RWPE2 (cell line): Measurements from ENCODE around the gene SMIM30.

Experiments used
- ATAC-seq: fragments of 200-7000 bp; cut with Tn5 transposase; 3 replicates; pipeline ENCODE4 v1.9.1; 2021; ENCODE audit warnings: low read depth
- DNase-seq: peaks from one replicate; pipeline ENCODE4 v3.0.0-alpha.2; 2020; ENCODE audit warnings: low spot score
- H3K27ac ChIP-seq: fragments of 450-650 bp; 2 replicates; pipeline ENCODE4 v1.5.1; 2017; ENCODE audit warnings: mild to moderate bottlenecking; ENCODE audit not compliant: poor library complexity, severe bottlenecking
- H3K27me3 ChIP-seq: fragments of 250-450 bp; sonication (Bioruptor Pico); 2 replicates; pipeline ENCODE4 v1.5.1; 2021; ENCODE audit warnings: mild to moderate bottlenecking, moderate library complexity; ENCODE audit not compliant: insufficient read depth, poor library complexity, severe bottlenecking
- H3K36me3 ChIP-seq: fragments of 250-450 bp; sonication (Bioruptor Pico); 2 replicates; pipeline ENCODE4 v1.5.1; 2020; ENCODE audit warnings: low read depth, mild to moderate bottlenecking, moderate library complexity
- H3K4me1 ChIP-seq: fragments of 250-450 bp; sonication (Bioruptor Pico); 2 replicates; pipeline ENCODE4 v1.5.1; 2021; ENCODE audit warnings: mild to moderate bottlenecking, moderate library complexity; ENCODE audit not compliant: insufficient read depth, poor library complexity, severe bottlenecking
- H3K4me3 ChIP-seq: fragments of 250-450 bp; sonication (Bioruptor Pico); 2 replicates; pipeline ENCODE4 v1.5.1; 2021; ENCODE audit warnings: mild to moderate bottlenecking, moderate library complexity; ENCODE audit not compliant: severe bottlenecking
- H3K9me3 ChIP-seq: fragments of 250-450 bp; sonication (Bioruptor Pico); 2 replicates; pipeline ENCODE4 v1.5.1; 2021; ENCODE audit warnings: mild to moderate bottlenecking, moderate library complexity; ENCODE audit not compliant: severe bottlenecking
- TF ChIP-seq, protein P1 (sequence below): fragments of 450-650 bp; IDR thresholded peaks from one replicate; pipeline ENCODE4 v1.5.1; 2017; ENCODE audit warnings: mild to moderate bottlenecking, moderate library complexity; ENCODE audit not compliant: poor library complexity, severe bottlenecking

The SMIM30 gene

DNA sequence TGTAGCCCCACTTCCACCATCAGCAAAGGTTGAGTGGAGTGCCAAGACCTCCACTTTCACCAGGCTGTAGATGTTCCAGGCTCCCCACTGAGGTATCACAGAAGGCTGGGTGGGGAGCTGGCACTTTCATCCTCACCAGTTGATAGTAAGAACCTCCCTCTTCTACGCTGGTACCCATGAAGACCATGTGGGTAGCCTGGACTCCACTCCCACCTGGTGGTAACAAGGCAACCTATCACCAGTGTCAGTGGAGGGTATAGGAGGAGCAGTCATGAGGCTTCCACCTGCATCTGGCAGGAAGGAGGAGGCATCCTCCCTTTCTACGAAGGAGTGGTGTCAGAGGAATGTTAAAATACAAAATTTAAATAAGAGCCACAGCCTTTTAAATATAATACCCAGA is 4.4 kb downstream of the SMIM30 start:
- Histone ChIP-seq H3K27me3 (no peaks in the 10 kb centered on the region), H3K9me3 (no peaks in the 10 kb centered on the region), H3K4me3 (no peak overlapping the region), H3K4me1 (peaks cover 7% of the 10 kb centered on the region), H3K36me3 (peaks cover 13% of the 10 kb centered on the region), H3K27ac (no peak overlapping the region)
- no peak for DNase-seq
- TF ChIP-seq, protein P1, sequence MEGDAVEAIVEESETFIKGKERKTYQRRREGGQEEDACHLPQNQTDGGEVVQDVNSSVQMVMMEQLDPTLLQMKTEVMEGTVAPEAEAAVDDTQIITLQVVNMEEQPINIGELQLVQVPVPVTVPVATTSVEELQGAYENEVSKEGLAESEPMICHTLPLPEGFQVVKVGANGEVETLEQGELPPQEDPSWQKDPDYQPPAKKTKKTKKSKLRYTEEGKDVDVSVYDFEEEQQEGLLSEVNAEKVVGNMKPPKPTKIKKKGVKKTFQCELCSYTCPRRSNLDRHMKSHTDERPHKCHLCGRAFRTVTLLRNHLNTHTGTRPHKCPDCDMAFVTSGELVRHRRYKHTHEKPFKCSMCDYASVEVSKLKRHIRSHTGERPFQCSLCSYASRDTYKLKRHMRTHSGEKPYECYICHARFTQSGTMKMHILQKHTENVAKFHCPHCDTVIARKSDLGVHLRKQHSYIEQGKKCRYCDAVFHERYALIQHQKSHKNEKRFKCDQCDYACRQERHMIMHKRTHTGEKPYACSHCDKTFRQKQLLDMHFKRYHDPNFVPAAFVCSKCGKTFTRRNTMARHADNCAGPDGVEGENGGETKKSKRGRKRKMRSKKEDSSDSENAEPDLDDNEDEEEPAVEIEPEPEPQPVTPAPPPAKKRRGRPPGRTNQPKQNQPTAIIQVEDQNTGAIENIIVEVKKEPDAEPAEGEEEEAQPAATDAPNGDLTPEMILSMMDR: no peak
- no peak for ATAC-seq

DNA sequence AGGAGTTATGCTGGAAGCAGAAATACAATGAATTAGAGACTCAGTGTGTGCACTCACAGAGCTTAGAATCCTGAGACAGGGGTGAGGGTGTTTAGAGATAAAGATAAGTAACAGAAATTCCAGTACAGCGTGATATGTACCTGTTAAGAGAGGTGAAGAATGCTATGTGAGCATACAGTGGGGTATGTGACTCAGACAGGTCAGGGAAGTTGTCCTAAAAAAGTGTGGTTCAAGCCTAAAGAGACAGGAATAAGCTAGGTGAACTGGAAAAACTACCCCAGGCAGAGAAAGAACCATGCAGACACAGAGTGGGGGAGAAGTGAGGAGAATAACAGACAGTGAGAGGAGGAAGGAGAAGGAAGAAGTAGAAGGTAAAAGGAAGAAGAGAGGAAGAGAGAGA is 8.6 kb downstream of the SMIM30 start:
- Histone ChIP-seq H3K36me3 (no peaks in the 10 kb centered on the region), H3K4me1 (no peaks in the 10 kb centered on the region), H3K27me3 (no peaks in the 10 kb centered on the region), H3K4me3 (no peak overlapping the region), H3K27ac (no peak overlapping the region), H3K9me3 (no peaks in the 10 kb centered on the region)
- TF ChIP-seq, protein P1: no peak
- no peak for DNase-seq
- no peak for ATAC-seq

GRCh38 chr7:113100121-113100603 is 18.2 kb downstream of the SMIM30 start:
- DNase-seq: no peak
- Histone ChIP-seq H3K9me3 (no peaks in the 10 kb centered on the region), H3K27ac (no peak overlapping the region), H3K4me1 (peaks cover 3% of the 10 kb centered on the region), H3K36me3 (no peaks in the 10 kb centered on the region), H3K27me3 (no peaks in the 10 kb centered on the region), H3K4me3 (no peak overlapping the region)
- TF ChIP-seq, protein P1: no peak
- peak; percentile 55; the same call in 2 of the 3 replicates for ATAC-seq

- no peak for DNase-seq
- ATAC-seq: peak; percentile 55
- H3K4me1 ChIP-seq: peaks cover 3% of the 10 kb centered on the region
- no peaks in the 10 kb centered on the region for H3K9me3 ChIP-seq
- no peak overlapping the region for H3K4me3 ChIP-seq
- H3K27ac ChIP-seq: no peak overlapping the region
- no peaks in the 10 kb centered on the region for H3K36me3 ChIP-seq
- H3K27me3 ChIP-seq: no peaks in the 10 kb centered on the region
- TF ChIP-seq, protein P1: no peak
Measured at GRCh38 chr7:113099284-113099919, 19.0 kb downstream of the SMIM30 start.

- Histone ChIP-seq H3K4me3 (no peak overlapping the region), H3K4me1 (peaks cover 3% of the 10 kb centered on the region), H3K27me3 (no peaks in the 10 kb centered on the region), H3K27ac (no peak overlapping the region), H3K36me3 (no peaks in the 10 kb centered on the region), H3K9me3 (no peaks in the 10 kb centered on the region)
- TF ChIP-seq, protein P1: no peak
- ATAC-seq (no peak), DNase-seq (no peak)
Measured at GRCh38 chr7:113094517-113095249, 23.7 kb downstream of the SMIM30 start.
